BJ (cell line): ENCODE measurements around the gene ALPK1. TPM values are rescaled to one million over a fixed set of nuclear protein-coding genes. Genes with fewer than 3 reads are reported as not detected.
"Not testable (repeated sequence)": the region's sequence is repeated elsewhere in the genome, so short reads cannot be mapped to it uniquely, and the experiment has no call there.

Experiments
- CTCF ChIA-PET: fragments of 350-600 bp; formaldehyde crosslinking; extraction: SDS; loops from one replicate; lab custom pipeline; 2021; ENCODE audit warnings: antibody characterized with exemption, inconsistent platforms; lab: Yijun Ruan, JAX
- POLR2A ChIA-PET: fragments of 300-600 bp; sonication (Branson Sonifier 250); formaldehyde crosslinking; extraction: SDS; loops from one replicate; lab custom pipeline; 2021; ENCODE audit warnings: antibody characterized with exemption; lab: Charles Lee
- DNase-seq: peaks from one replicate; pipeline ENCODE4 v3.0.0-alpha.2; 2011; ENCODE audit warnings: low read depth
- H3K27me3 ChIP-seq: 2 replicates; pipeline ENCODE4 v1.6.0; 2011; ENCODE audit warnings: low read length; ENCODE audit not compliant: control insufficient read depth, insufficient read depth
- H3K36me3 ChIP-seq: 2 replicates; pipeline ENCODE4 v1.5.1; 2011; ENCODE audit warnings: low read length; ENCODE audit not compliant: control insufficient read depth, insufficient read depth
- H3K4me3 ChIP-seq: 2 replicates; pipeline ENCODE4 v1.5.1; 2011; ENCODE audit warnings: low read depth, mild to moderate bottlenecking, control low read depth, low read length
- CTCF ChIP-seq: IDR thresholded peaks from 2 replicates; pipeline ENCODE4 v1.5.1; 2011; ENCODE audit warnings: low read depth, mild to moderate bottlenecking, control low read depth, inconsistent platforms, low read length, moderate library complexity; ENCODE audit not compliant: insufficient read depth
- polyA plus RNA-seq: library from polyadenylated mRNA; depleted of rRNA; stranded (reverse); fragments of >200 nt; gene quantifications from 2 replicates; pipeline ENCODE4 v1.2.3, GENCODE V29; 2011

Gene ALPK1
- polyA plus RNA-seq, 1 experiment = 7.6 TPM

GRCh38 chr4:112451831-112452230 is 154.7 kb downstream of the ALPK1 start:
- no peak for DNase-seq
- no peaks in the 10 kb centered on the region for H3K27me3 ChIP-seq
- no peak for TF ChIP-seq CTCF
- ChIA-PET CTCF (interaction anchor here (0.6 to 1.1 kb wide), 2 partner anchors 25 to 1835 kb away, joined by 3 read pairs; no protein-coding TSS in a partner anchor), POLR2A (no interaction called here)
- no peaks in the 10 kb centered on the region for H3K36me3 ChIP-seq
- no peak overlapping the region for H3K4me3 ChIP-seq

- DNase-seq = no peak
- TF ChIP-seq CTCF = no peak
- no peak overlapping the region for H3K4me3 ChIP-seq
- POLR2A ChIA-PET = no interaction called here
- CTCF ChIA-PET = no interaction called here
- H3K27me3 ChIP-seq = no peaks in the 10 kb centered on the region
- H3K36me3 ChIP-seq = no peaks in the 10 kb centered on the region
These were observed 156.2 kb downstream of the ALPK1 start for GRCh38 chr4:112453321-112453720.

- H3K27me3 ChIP-seq = no peaks in the 10 kb centered on the region
- CTCF ChIA-PET = no interaction called here
- no peaks in the 10 kb centered on the region for H3K36me3 ChIP-seq
- POLR2A ChIA-PET = no interaction called here
- no peak for DNase-seq
- no peak for TF ChIP-seq CTCF
- no peak overlapping the region for H3K4me3 ChIP-seq
These were observed 175.1 kb downstream of the ALPK1 start for GRCh38 chr4:112472318-112472717.

GRCh38 chr4:112473985-112474384 is 176.8 kb downstream of the ALPK1 start:
- no peak for TF ChIP-seq CTCF
- ChIA-PET POLR2A (no interaction called here), CTCF (no interaction called here)
- Histone ChIP-seq H3K36me3 (no peaks in the 10 kb centered on the region), H3K4me3 (no peak overlapping the region), H3K27me3 (no peaks in the 10 kb centered on the region)
- no peak for DNase-seq

- Histone ChIP-seq H3K4me3 (no peak overlapping the region), H3K36me3 (no peaks in the 10 kb centered on the region), H3K27me3 (no peaks in the 10 kb centered on the region)
- POLR2A ChIA-PET = no interaction called here
- no peak for TF ChIP-seq CTCF
- CTCF ChIA-PET = no interaction called here
- no peak for DNase-seq
These were observed 188.8 kb downstream of the ALPK1 start for GRCh38 chr4:112485930-112486329.

GRCh38 chr4:112490808-112491207 is 193.6 kb downstream of the ALPK1 start:
- H3K4me3 ChIP-seq, DNase-seq, H3K36me3 ChIP-seq, POLR2A ChIA-PET, H3K27me3 ChIP-seq: not testable (repeated sequence)
- CTCF ChIA-PET = interaction anchor here (1.4 kb wide), 1 partner anchor 10 kb away, joined by 3 read pairs; no protein-coding TSS in a partner anchor
